IMR-90 (cell line): Measurements from ENCODE around the gene EIF4ENIF1. TPM values are rescaled to one million over a fixed set of nuclear protein-coding genes. Genes with fewer than 3 reads are reported as not detected.

ENCODE experiments used
- ATAC-seq: fragments of 200-7000 bp; cut with Tn5 transposase; 2 replicates; pipeline ENCODE4 v1.9.1; 2020; ENCODE audit warnings: low read depth, mild to moderate bottlenecking, moderate library complexity
- BruUV-seq: library from RNA; stranded (reverse); fragments of 400-500 nt; replicated peaks from 2 replicates; lab custom pipeline; 2021; lab: Mats Ljungman, UMichigan
- CTCF ChIA-PET: fragments of 300-600 bp; formaldehyde crosslinking; extraction: SDS; loops from one replicate; lab custom pipeline; 2021; ENCODE audit warnings: antibody characterized with exemption; lab: Yijun Ruan, JAX
- POLR2A ChIA-PET: fragments of 300-600 bp; sonication (Branson Sonifier 250); formaldehyde crosslinking; loops from one replicate; lab custom pipeline; 2022; ENCODE audit warnings: antibody characterized with exemption; ENCODE audit not compliant: unreplicated experiment; lab: Charles Lee
- DNase-seq: peaks from one replicate; pipeline ENCODE4 v3.0.0; 2013
- H2AFZ ChIP-seq: replicated peaks from 2 replicates; pipeline ENCODE3; 2013; ENCODE audit warnings: low read length, mild to moderate bottlenecking; ENCODE audit not compliant: poor library complexity
- H2AK5ac ChIP-seq: 2 replicates; pipeline ENCODE4 v1.6.1; 2013; ENCODE audit warnings: low read depth, low read length, inconsistent platforms
- H2AK9ac ChIP-seq: replicated peaks from 2 replicates; pipeline ENCODE3; 2013; ENCODE audit warnings: mild to moderate bottlenecking, low read depth, low read length, moderate library complexity; ENCODE audit not compliant: poor library complexity
- H2BK120ac ChIP-seq: 2 replicates; pipeline ENCODE4 v1.6.1; 2013; ENCODE audit warnings: low read depth, low read length, inconsistent platforms
- H2BK15ac ChIP-seq: 3 replicates; pipeline ENCODE4 v1.6.1; 2013; ENCODE audit warnings: low read depth, low read length, inconsistent platforms
- H2BK20ac ChIP-seq: 2 replicates; pipeline ENCODE4 v1.6.1; 2013; ENCODE audit warnings: low read depth, mild to moderate bottlenecking, inconsistent platforms, low read length, moderate library complexity
- H2BK5ac ChIP-seq: 2 replicates; pipeline ENCODE4 v1.6.1; 2013; ENCODE audit warnings: mild to moderate bottlenecking, low read depth, low read length, inconsistent platforms; ENCODE audit not compliant: poor library complexity, severe bottlenecking
- H3K14ac ChIP-seq: replicated peaks from 2 replicates; pipeline ENCODE4 v1.6.1; 2013; ENCODE audit warnings: low read depth, low read length, inconsistent platforms
- H3K18ac ChIP-seq: 2 replicates; pipeline ENCODE4 v1.6.1; 2013; ENCODE audit warnings: low read depth, low read length, control low read depth
- H3K23ac ChIP-seq: 2 replicates; pipeline ENCODE4 v1.6.1; 2013; ENCODE audit warnings: low read depth, low read length, inconsistent platforms
- H3K27ac ChIP-seq: 2 replicates; pipeline ENCODE4 v1.5.1; 2013; ENCODE audit warnings: mild to moderate bottlenecking, control low read depth, low read length; ENCODE audit not compliant: insufficient read depth
- H3K27me3 ChIP-seq: 2 replicates; pipeline ENCODE4 v1.6.1; 2013; ENCODE audit warnings: low read length; ENCODE audit not compliant: control insufficient read depth, insufficient read depth
- H3K36me3 ChIP-seq: 2 replicates; pipeline ENCODE4 v1.6.1; 2013; ENCODE audit warnings: low read length, mixed read lengths; ENCODE audit not compliant: control insufficient read depth, insufficient read depth
- H3K4ac ChIP-seq: 2 replicates; pipeline ENCODE4 v1.6.1; 2013; ENCODE audit warnings: low read depth, low read length, inconsistent platforms
- H3K4me1 ChIP-seq: 2 replicates; pipeline ENCODE4 v1.6.1; 2013; ENCODE audit warnings: low read length, mixed read lengths; ENCODE audit not compliant: control insufficient read depth, insufficient read depth
- H3K4me2 ChIP-seq: 2 replicates; pipeline ENCODE4 v1.6.1; 2013; ENCODE audit warnings: low read depth, mild to moderate bottlenecking, control low read depth, low read length, moderate library complexity
- H3K4me3 ChIP-seq: 2 replicates; pipeline ENCODE4 v1.5.1; 2013; ENCODE audit warnings: low read depth, mild to moderate bottlenecking, control low read depth, low read length, moderate library complexity; ENCODE audit not compliant: insufficient read depth
- H3K56ac ChIP-seq: 2 replicates; pipeline ENCODE4 v1.6.1; 2013; ENCODE audit warnings: low read length, inconsistent platforms; ENCODE audit not compliant: insufficient read depth; ENCODE audit errors: extremely low read depth
- H3K79me1 ChIP-seq, 2 experiments: 2 replicates each; pipeline ENCODE4 v1.6.1; 2013; ENCODE audit warnings: low read length in 2 of 2, inconsistent platforms in 1 of 2, low read depth in 1 of 2
- H3K9ac ChIP-seq: 2 replicates; pipeline ENCODE4 v1.6.1; 2013; ENCODE audit warnings: low read depth, low read length, control low read depth
- H3K9me1 ChIP-seq: 2 replicates; pipeline ENCODE4 v1.6.1; 2013; ENCODE audit warnings: low read length, inconsistent platforms; ENCODE audit not compliant: insufficient read depth
- H3K9me3 ChIP-seq: 2 replicates; pipeline ENCODE4 v1.6.1; 2013; ENCODE audit warnings: low read length; ENCODE audit not compliant: control insufficient read depth, insufficient read depth
- H4K20me1 ChIP-seq: 2 replicates; pipeline ENCODE4 v1.6.1; 2013; ENCODE audit warnings: low read length, inconsistent platforms; ENCODE audit not compliant: insufficient read depth
- H4K5ac ChIP-seq: 2 replicates; pipeline ENCODE4 v1.6.1; 2013; ENCODE audit warnings: mild to moderate bottlenecking, low read depth, low read length, control low read depth
- H4K8ac ChIP-seq, 2 experiments: 2 replicates each; pipeline ENCODE4 v1.6.1; 2013; ENCODE audit warnings: low read depth in 2 of 2, low read length in 2 of 2, control low read depth in 1 of 2, inconsistent platforms in 1 of 2
- H4K91ac ChIP-seq: 2 replicates; pipeline ENCODE4 v1.6.1; 2013; ENCODE audit warnings: low read depth, low read length, inconsistent platforms; ENCODE audit not compliant: insufficient read depth
- CHD1 ChIP-seq: IDR thresholded peaks from 2 replicates; pipeline ENCODE4 v1.6.1; 2012; ENCODE audit warnings: low read depth, low read length, improper control_type of control experiment
- MXI1 ChIP-seq: IDR thresholded peaks from 2 replicates; pipeline ENCODE4 v1.6.1; 2012; ENCODE audit warnings: low read depth, mild to moderate bottlenecking, low read length, moderate library complexity, borderline replicate concordance
- USF2 ChIP-seq: fragments of 150-350 bp; IDR thresholded peaks from 2 replicates; pipeline ENCODE4 v1.6.1; 2017; ENCODE audit warnings: mild to moderate bottlenecking, antibody characterized with exemption, low read length, low read depth
- WGBS, 2 experiments: methylation state at CpG; one replicate each; pipeline versions ENCODE4 v1.1.5 to v1.1.7; 2013; ENCODE audit warnings: missing lambda C conversion rate in 2 of 2; ENCODE audit not compliant: insufficient read length in 1 of 2; ENCODE audit errors: extremely low coverage in 2 of 2; 5-methylcytosine and 5-hydroxymethylcytosine counted together
- dilution Hi-C: fragments of 300-500 bp; cut with HindIII; formaldehyde crosslinking; loops from one replicate; pipeline ENCODE4 v1.14.3; 2018; ENCODE audit warnings: low sequenced_read_pairs; ENCODE audit not compliant: unreplicated experiment
- in situ Hi-C: fragments of 300-500 bp; cut with MboI; formaldehyde crosslinking; loops from 3 replicates; pipeline ENCODE4 v1.14.3; 2019; ENCODE audit warnings: low sequenced_read_pairs, inconsistent platforms, mixed read lengths
- intact Hi-C: fragments of 100-400 bp; cut with micrococcal nuclease; formaldehyde crosslinking; loops from 2 replicates; pipeline ENCODE4 v1.10.0; 2022
- polyA plus RNA-seq, 3 experiments: library from polyadenylated mRNA; depleted of rRNA; stranded (reverse); fragments of >200 nt; gene quantifications; 2 replicates each; pipeline ENCODE4 v1.2.3, GENCODE V29; 2012; ENCODE audit warnings: low replicate concordance in 1 of 3
- total RNA-seq: library from RNA; depleted of rRNA; stranded (reverse); fragments of >200 nt; gene quantifications from 2 replicates; pipeline ENCODE4 v1.2.3, GENCODE V29; 2012

The EIF4ENIF1 gene
- total and polyA plus RNA-seq, 2 of the 4 experiments (the other 2 are of a cell fraction), result 14.7 to 16.0 TPM

- ATAC-seq, result peak; percentile 55
- Histone ChIP-seq H2BK15ac (no peak overlapping the region), H3K18ac (peak overlapping the region; percentile 24; the same call in 1 of the 2 replicates), H2BK5ac (peak overlapping the region; percentile 78), H3K14ac (peak overlapping the region; percentile 74), H2AK5ac (no peak overlapping the region), H2AFZ (peak overlapping the region; percentile 95), H3K79me1 (peaks cover 29 to 54% of the 10 kb centered on the region in 2 experiments), H3K56ac (peak overlapping the region; percentile 56; the same call in 1 of the 2 replicates), H4K8ac (peak overlapping the region in 1 of 2 experiments; percentile 54; a peak in 1 of 4 replicates), H3K4me1 (peaks cover 2% of the 10 kb centered on the region; the same call in 1 of the 2 replicates), H3K4me3 (peak overlapping the region; percentile 72), H3K23ac (peak overlapping the region; percentile 60; the same call in 1 of the 2 replicates), H3K9ac (peak overlapping the region; percentile 80), H3K9me1 (no peaks in the 10 kb centered on the region; the same call in 1 of the 2 replicates), H4K20me1 (0 out of 2 replicates have a peak, but pooled peaks cover under 1% of the 10 kb centered on the region), H3K27me3 (no peaks in the 10 kb centered on the region), H4K5ac (peak overlapping the region; percentile 15; the same call in 1 of the 2 replicates), H2AK9ac (peak overlapping the region; percentile 92), H3K4me2 (peak overlapping the region; percentile 93), H3K36me3 (peaks cover 12% of the 10 kb centered on the region), H3K4ac (peak overlapping the region; percentile 57; the same call in 1 of the 2 replicates), H2BK20ac (no peak overlapping the region), H4K91ac (peak overlapping the region; percentile 46; the same call in 1 of the 2 replicates), H3K9me3 (no peaks in the 10 kb centered on the region), H2BK120ac (no peak overlapping the region), H3K27ac (peak overlapping the region; percentile 65)
- no TSS peak for BruUV-seq
- ChIA-PET POLR2A (no interaction called here), CTCF (interaction anchor here (0.8 kb wide), 2 partner anchors 16 to 37 kb away, joined by 3 read pairs; no protein-coding TSS in a partner anchor)
- 0% methylated on average over 51 of the region's 61 CpGs; no CpG with 5 or more reads in 1 of the 2 experiments for WGBS, 2 experiments
- in situ Hi-C loops (no loop called here), dilution Hi-C loops (no loop called here), intact Hi-C loops (no loop called here)
- DNase-seq, result peak; percentile 7
- TF ChIP-seq MXI1 (peak; percentile 5; the same call in 1 of the 2 replicates), CHD1 (0 out of 2 replicates have a peak, but pooled peaks have one; percentile 20), USF2 (no peak)
Observed at GRCh38 chr22:31488988-31489617, 539 bp downstream of the EIF4ENIF1 start.
